HepG2 (cell line): ENCODE measurements around the gene SNED1. TPM values are rescaled to one million over a fixed set of nuclear protein-coding genes. Genes with fewer than 3 reads are reported as not detected.
A peak's percentile ranks its signal among the peaks of the same experiment; 100 is the strongest.

Experiments used
- AHR ChIP-seq: IDR thresholded peaks from 2 replicates; pipeline ENCODE4 v1.6.1; 2018; ENCODE audit warnings: missing genetic modification reagents, missing compliant biosample characterization
- GTF2F1 ChIP-seq: fragments of 150-350 bp; IDR thresholded peaks from 2 replicates; pipeline ENCODE4 v1.6.1; 2014; ENCODE audit warnings: low read length
- HMG20A ChIP-seq: IDR thresholded peaks from 2 replicates; pipeline ENCODE4 v1.6.1; 2016; ENCODE audit warnings: borderline replicate concordance
- HOXD1 ChIP-seq: sonication (generic); formaldehyde crosslinking; IDR thresholded peaks from 2 replicates; pipeline ENCODE4 v1.5.0; 2020; ENCODE audit warnings: missing genetic modification reagents
- ISX ChIP-seq: sonication (generic); formaldehyde crosslinking; conservative IDR thresholded peaks from 2 replicates; pipeline ENCODE4 v1.5.0; 2020; ENCODE audit warnings: missing genetic modification reagents
- KLF13 ChIP-seq: sonication (generic); formaldehyde crosslinking; IDR thresholded peaks from 2 replicates; pipeline ENCODE4 v1.4.0; 2020; ENCODE audit warnings: mild to moderate bottlenecking, missing genetic modification reagents
- NCOA5 ChIP-seq: sonication (generic); formaldehyde crosslinking; IDR thresholded peaks from 2 replicates; pipeline ENCODE4 v1.4.0; 2020; ENCODE audit warnings: missing genetic modification reagents
- POLR2A ChIP-seq, 2 experiments: IDR thresholded peaks; 2 replicates each; pipeline ENCODE4 v1.6.1; 2011; ENCODE audit warnings: low read depth in 2 of 2, low read length in 2 of 2, mild to moderate bottlenecking in 1 of 2, moderate library complexity in 1 of 2; ENCODE audit not compliant: insufficient read depth in 1 of 2
- SRSF9 ChIP-seq: fragments of 200-400 bp; formaldehyde crosslinking; IDR thresholded peaks from 2 replicates; pipeline ENCODE4 v1.6.1; 2018; ENCODE audit warnings: borderline replicate concordance, mild to moderate bottlenecking, low read depth, low read length; ENCODE audit not compliant: insufficient read depth, poor library complexity, severe bottlenecking
- ZBTB3 ChIP-seq: sonication (generic); formaldehyde crosslinking; IDR thresholded peaks from 2 replicates; pipeline ENCODE4 v1.4.0; 2020; ENCODE audit warnings: low read depth, mild to moderate bottlenecking, moderate library complexity, missing genetic modification reagents, borderline replicate concordance
- ZC3H13 ChIP-seq: sonication (generic); formaldehyde crosslinking; IDR thresholded peaks from 2 replicates; pipeline ENCODE4 v1.8.1; 2023; ENCODE audit warnings: mild to moderate bottlenecking, missing genetic modification reagents, moderate library complexity
- ZFP82 ChIP-seq: sonication (generic); formaldehyde crosslinking; IDR thresholded peaks from 2 replicates; pipeline ENCODE4 v1.5.1; 2020; ENCODE audit warnings: mild to moderate bottlenecking, missing genetic modification reagents, borderline replicate concordance
- ZNF282 ChIP-seq: fragments of 450-650 bp; IDR thresholded peaks from 2 replicates; pipeline ENCODE4 v1.6.1; 2018; ENCODE audit not compliant: partially characterized antibody
- ZNF550 ChIP-seq: sonication (generic); formaldehyde crosslinking; IDR thresholded peaks from 2 replicates; pipeline ENCODE4 v1.4.0; 2020; ENCODE audit warnings: mild to moderate bottlenecking, missing genetic modification reagents, borderline replicate concordance
- ZNF780A ChIP-seq: sonication (generic); formaldehyde crosslinking; IDR thresholded peaks from 2 replicates; pipeline ENCODE4 v1.8.0; 2022; ENCODE audit warnings: mild to moderate bottlenecking, missing genetic modification reagents, moderate library complexity
- polyA plus RNA-seq, 8 experiments: library from polyadenylated mRNA; depleted of rRNA in 3 of 8; stranded (reverse) in 7 of 8; unstranded in 1 of 8; fragments of >200 nt; fragmentation: Illumina TruSeq in 4 of 8; extraction: Trizol in 4 of 8; gene quantifications; 2 replicates each; pipeline versions ENCODE4 v1.2.1 to v1.2.3, GENCODE V29; 2011 to 2016; ENCODE audit warnings: low read depth in 4 of 8, missing spikeins in 1 of 8, mixed read lengths in 1 of 8; ENCODE audit not compliant: insufficient read depth in 1 of 8
- total RNA-seq, 5 experiments: library from RNA; depleted of rRNA; stranded (reverse); fragments of >200 nt; fragmentation: Illumina TruSeq; extraction: Trizol; gene quantifications; 2 replicates each; pipeline ENCODE4 v1.2.3, GENCODE V29; 2016; ENCODE audit warnings: low read depth in 1 of 5
- TF ChIP-seq, protein P1 (sequence below): sonication (generic); formaldehyde crosslinking; IDR thresholded peaks from 2 replicates; pipeline ENCODE4 v1.8.0; 2022; ENCODE audit warnings: mild to moderate bottlenecking, missing genetic modification reagents; ENCODE audit not compliant: insufficient replicate concordance
- TF ChIP-seq, protein P2 (sequence below): sonication (generic); formaldehyde crosslinking; IDR thresholded peaks from 2 replicates; pipeline ENCODE4; 2020; ENCODE audit warnings: missing genetic modification reagents, mild to moderate bottlenecking, borderline replicate concordance
- TF ChIP-seq, protein P3 (sequence below): sonication (generic); formaldehyde crosslinking; IDR thresholded peaks from 2 replicates; pipeline ENCODE4 v1.5.1; 2020; ENCODE audit warnings: missing genetic modification reagents, mild to moderate bottlenecking, borderline replicate concordance
- TF ChIP-seq, protein P4 (sequence below): sonication (generic); formaldehyde crosslinking; IDR thresholded peaks from 2 replicates; pipeline ENCODE4 v1.5.0; 2020; ENCODE audit warnings: mild to moderate bottlenecking, missing genetic modification reagents
- TF ChIP-seq, protein P5 (sequence below): sonication (generic); formaldehyde crosslinking; IDR thresholded peaks from 2 replicates; pipeline ENCODE4 v1.8.0; 2022; ENCODE audit warnings: mild to moderate bottlenecking, missing genetic modification reagents, moderate library complexity

SNED1 gene
- total and polyA plus RNA-seq, 2 of the 13 experiments (the other 11 are each of a cell fraction or from before 2014, with no cell fraction given), result 0.15 to 0.65 TPM

DNA sequence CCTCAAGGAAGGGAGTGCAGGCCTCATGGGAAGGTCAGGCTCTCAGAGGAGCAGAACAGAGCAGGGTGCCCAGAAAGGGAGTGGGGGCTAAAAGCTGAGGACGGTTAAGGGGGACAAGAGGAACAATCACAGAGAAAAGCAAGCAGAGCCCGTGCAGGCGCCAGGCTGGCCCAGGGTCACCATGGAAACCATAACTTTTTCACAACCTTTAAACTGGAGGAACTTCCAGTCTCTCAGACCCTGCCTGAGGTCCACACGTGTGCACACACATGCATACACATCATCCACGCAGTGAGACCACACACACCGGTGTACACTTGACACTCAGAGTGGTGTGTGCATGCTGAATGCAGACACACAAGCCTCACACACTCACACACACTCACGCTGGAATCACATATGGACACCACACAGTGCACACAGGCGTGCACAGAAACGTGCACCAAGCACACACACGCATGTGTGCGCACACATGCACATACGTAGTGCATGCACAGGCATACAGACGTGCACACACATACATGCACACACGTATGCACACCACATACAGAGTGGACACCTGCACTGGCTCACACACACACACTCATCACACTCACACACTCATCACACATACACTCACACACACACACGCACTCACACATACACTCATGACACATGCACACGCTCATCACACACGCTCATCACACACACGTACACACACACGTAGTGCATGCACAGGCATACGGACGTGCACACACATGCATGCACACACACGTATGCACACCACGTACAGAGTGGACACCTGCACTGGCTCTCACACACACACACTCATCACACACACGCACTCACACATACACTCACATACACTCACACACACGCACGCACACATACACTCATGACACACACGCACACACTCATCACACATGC, 37.2 kb upstream of the SNED1 start (continued):
- TF ChIP-seq, protein P1, sequence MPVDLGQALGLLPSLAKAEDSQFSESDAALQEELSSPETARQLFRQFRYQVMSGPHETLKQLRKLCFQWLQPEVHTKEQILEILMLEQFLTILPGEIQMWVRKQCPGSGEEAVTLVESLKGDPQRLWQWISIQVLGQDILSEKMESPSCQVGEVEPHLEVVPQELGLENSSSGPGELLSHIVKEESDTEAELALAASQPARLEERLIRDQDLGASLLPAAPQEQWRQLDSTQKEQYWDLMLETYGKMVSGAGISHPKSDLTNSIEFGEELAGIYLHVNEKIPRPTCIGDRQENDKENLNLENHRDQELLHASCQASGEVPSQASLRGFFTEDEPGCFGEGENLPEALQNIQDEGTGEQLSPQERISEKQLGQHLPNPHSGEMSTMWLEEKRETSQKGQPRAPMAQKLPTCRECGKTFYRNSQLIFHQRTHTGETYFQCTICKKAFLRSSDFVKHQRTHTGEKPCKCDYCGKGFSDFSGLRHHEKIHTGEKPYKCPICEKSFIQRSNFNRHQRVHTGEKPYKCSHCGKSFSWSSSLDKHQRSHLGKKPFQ (CRISPR knock-in tag), result no peak
- TF ChIP-seq ZC3H13 (peak; percentile 77), ISX (CRISPR knock-in tag) (no peak), SRSF9 (no peak), KLF13 (CRISPR knock-in tag) (0 out of 2 replicates have a peak, but pooled peaks have one; percentile 23), ZFP82 (no peak), NCOA5 (no peak), POLR2A (IDR thresholded peaks at IDR 0.05; ENCODE audit: insufficient read depth in 1 of 2, low read depth in 2 of 2, low read length in 2 of 2) (peak in 1 of 2 experiments; percentile 53; a peak in 1 of 4 replicates), ZNF780A (peak; percentile 77), HMG20A (CRISPR knock-in tag) (no peak), GTF2F1 (no peak), ZNF282 (no peak), ZBTB3 (CRISPR knock-in tag) (no peak), AHR (CRISPR knock-in tag) (no peak), HOXD1 (CRISPR knock-in tag) (no peak), ZNF550 (CRISPR knock-in tag) (no peak)
- TF ChIP-seq, protein P2, sequence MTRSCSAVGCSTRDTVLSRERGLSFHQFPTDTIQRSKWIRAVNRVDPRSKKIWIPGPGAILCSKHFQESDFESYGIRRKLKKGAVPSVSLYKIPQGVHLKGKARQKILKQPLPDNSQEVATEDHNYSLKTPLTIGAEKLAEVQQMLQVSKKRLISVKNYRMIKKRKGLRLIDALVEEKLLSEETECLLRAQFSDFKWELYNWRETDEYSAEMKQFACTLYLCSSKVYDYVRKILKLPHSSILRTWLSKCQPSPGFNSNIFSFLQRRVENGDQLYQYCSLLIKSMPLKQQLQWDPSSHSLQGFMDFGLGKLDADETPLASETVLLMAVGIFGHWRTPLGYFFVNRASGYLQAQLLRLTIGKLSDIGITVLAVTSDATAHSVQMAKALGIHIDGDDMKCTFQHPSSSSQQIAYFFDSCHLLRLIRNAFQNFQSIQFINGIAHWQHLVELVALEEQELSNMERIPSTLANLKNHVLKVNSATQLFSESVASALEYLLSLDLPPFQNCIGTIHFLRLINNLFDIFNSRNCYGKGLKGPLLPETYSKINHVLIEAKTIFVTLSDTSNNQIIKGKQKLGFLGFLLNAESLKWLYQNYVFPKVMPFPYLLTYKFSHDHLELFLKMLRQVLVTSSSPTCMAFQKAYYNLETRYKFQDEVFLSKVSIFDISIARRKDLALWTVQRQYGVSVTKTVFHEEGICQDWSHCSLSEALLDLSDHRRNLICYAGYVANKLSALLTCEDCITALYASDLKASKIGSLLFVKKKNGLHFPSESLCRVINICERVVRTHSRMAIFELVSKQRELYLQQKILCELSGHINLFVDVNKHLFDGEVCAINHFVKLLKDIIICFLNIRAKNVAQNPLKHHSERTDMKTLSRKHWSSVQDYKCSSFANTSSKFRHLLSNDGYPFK, result peak; percentile 66; the same call in 1 of the 2 replicates
- TF ChIP-seq, protein P3, sequence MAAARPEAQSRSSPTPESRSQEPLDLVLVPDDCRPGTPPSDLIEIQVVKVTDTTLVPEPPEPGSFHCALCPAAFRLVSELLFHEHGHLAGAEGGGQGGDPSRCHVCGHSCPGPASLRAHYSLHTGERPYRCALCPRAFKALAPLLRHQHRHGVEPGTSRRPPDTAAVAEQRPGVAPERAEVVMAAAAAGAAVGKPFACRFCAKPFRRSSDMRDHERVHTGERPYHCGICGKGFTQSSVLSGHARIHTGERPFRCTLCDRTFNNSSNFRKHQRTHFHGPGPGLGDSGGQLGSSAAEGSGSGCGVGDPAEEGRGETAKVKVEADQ (CRISPR knock-in tag), result 0 out of 2 replicates have a peak, but pooled peaks have one; percentile 22
- TF ChIP-seq, protein P4, sequence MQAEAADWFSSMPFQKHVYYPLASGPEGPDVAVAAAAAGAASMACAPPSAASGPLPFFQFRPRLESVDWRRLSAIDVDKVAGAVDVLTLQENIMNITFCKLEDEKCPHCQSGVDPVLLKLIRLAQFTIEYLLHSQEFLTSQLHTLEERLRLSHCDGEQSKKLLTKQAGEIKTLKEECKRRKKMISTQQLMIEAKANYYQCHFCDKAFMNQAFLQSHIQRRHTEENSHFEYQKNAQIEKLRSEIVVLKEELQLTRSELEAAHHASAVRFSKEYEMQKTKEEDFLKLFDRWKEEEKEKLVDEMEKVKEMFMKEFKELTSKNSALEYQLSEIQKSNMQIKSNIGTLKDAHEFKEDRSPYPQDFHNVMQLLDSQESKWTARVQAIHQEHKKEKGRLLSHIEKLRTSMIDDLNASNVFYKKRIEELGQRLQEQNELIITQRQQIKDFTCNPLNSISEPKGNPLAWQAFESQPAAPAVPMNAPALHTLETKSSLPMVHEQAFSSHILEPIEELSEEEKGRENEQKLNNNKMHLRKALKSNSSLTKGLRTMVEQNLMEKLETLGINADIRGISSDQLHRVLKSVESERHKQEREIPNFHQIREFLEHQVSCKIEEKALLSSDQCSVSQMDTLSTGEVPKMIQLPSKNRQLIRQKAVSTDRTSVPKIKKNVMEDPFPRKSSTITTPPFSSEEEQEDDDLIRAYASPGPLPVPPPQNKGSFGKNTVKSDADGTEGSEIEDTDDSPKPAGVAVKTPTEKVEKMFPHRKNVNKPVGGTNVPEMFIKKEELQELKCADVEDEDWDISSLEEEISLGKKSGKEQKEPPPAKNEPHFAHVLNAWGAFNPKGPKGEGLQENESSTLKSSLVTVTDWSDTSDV, result no peak
- TF ChIP-seq, protein P5, sequence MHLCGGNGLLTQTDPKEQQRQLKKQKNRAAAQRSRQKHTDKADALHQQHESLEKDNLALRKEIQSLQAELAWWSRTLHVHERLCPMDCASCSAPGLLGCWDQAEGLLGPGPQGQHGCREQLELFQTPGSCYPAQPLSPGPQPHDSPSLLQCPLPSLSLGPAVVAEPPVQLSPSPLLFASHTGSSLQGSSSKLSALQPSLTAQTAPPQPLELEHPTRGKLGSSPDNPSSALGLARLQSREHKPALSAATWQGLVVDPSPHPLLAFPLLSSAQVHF (CRISPR knock-in tag), result 0 out of 2 replicates have a peak, but pooled peaks have one; percentile 74
